Urinary bladder (tissue), 4 donors: Measurements from ENCODE around the gene PICK1. TPM values are rescaled to one million over a fixed set of nuclear protein-coding genes. Genes with fewer than 3 reads are reported as not detected.

Experiments
- DNase-seq: peaks from one replicate; pipeline ENCODE4 v3.0.0-alpha.2; 2015; ENCODE audit errors: extremely low spot score
- H3K27ac ChIP-seq: one replicate; pipeline ENCODE4 v1.5.1; 2013; ENCODE audit warnings: low read depth, mild to moderate bottlenecking, moderate library complexity
- H3K36me3 ChIP-seq: one replicate; pipeline ENCODE4 v1.6.1; 2013; ENCODE audit warnings: mild to moderate bottlenecking, moderate library complexity; ENCODE audit not compliant: insufficient read depth
- H3K4me1 ChIP-seq: one replicate; pipeline ENCODE4 v1.6.1; 2013; ENCODE audit warnings: mild to moderate bottlenecking, moderate library complexity; ENCODE audit not compliant: insufficient read depth
- H3K4me3 ChIP-seq: one replicate; pipeline ENCODE4 v1.5.1; 2013; ENCODE audit warnings: low read depth, low read length
- WGBS: extraction: QIAGEN DNeasy Blood & Tissue Kit; methylation state at CpG from one replicate; pipeline ENCODE4 v1.1.7; 2013; 5-methylcytosine and 5-hydroxymethylcytosine counted together
- polyA plus RNA-seq: library from polyadenylated mRNA; stranded (reverse); fragments of 200-250 nt; gene quantifications from one replicate; pipeline ENCODE4 v1.2.3, GENCODE V29; 2013
- total RNA-seq: library from RNA; depleted of rRNA; stranded (reverse); fragments of >200 nt; gene quantifications from one replicate; pipeline ENCODE4 v1.2.3, GENCODE V29; 2014
- donor health status: healthy with polysubstance abuse.
- donor health status: healthy.

PICK1 gene
- total and polyA plus RNA-seq, 2 donors: 13.7 to 19.4 TPM

- WGBS: 51% methylated on average over 11 of the region's 11 CpGs
- no peaks in the 10 kb centered on the region for H3K36me3 ChIP-seq
- DNase-seq: no peak
- no peak overlapping the region for H3K27ac ChIP-seq
- H3K4me1 ChIP-seq: no peaks in the 10 kb centered on the region
- H3K4me3 ChIP-seq: no peak overlapping the region
These were observed 23.3 kb downstream of the PICK1 start for GRCh38 chr22:38080474-38080849.

GRCh38 chr22:38080850-38081635, 23.8 kb downstream of the PICK1 start:
- no peak overlapping the region for H3K27ac ChIP-seq
- H3K36me3 ChIP-seq: no peaks in the 10 kb centered on the region
- WGBS: 3% methylated on average over 110 of the region's 110 CpGs
- peak overlapping the region; percentile 33 for H3K4me3 ChIP-seq
- DNase-seq: no peak
- H3K4me1 ChIP-seq: no peaks in the 10 kb centered on the region

GRCh38 chr22:38081636-38081940, 24.4 kb downstream of the PICK1 start:
- Histone ChIP-seq H3K4me1 (no peaks in the 10 kb centered on the region), H3K27ac (no peak overlapping the region), H3K36me3 (no peaks in the 10 kb centered on the region), H3K4me3 (peak overlapping the region; percentile 33)
- whole genome bisulfite sequencing: 10% methylated on average over 17 of the region's 17 CpGs
- no peak for DNase-seq

GRCh38 chr22:38081941-38082828, 25.0 kb downstream of the PICK1 start:
- 26% methylated on average over 52 of the region's 52 CpGs for WGBS
- no peak overlapping the region for H3K4me3 ChIP-seq
- H3K36me3 ChIP-seq: no peaks in the 10 kb centered on the region
- H3K27ac ChIP-seq: no peak overlapping the region
- no peak for DNase-seq
- H3K4me1 ChIP-seq: no peaks in the 10 kb centered on the region

- 84% methylated on average over 24 of the region's 24 CpGs for WGBS
- H3K4me1 ChIP-seq: no peaks in the 10 kb centered on the region
- no peak overlapping the region for H3K4me3 ChIP-seq
- no peak for DNase-seq
- H3K36me3 ChIP-seq: no peaks in the 10 kb centered on the region
- H3K27ac ChIP-seq: no peak overlapping the region
These were observed 25.9 kb downstream of the PICK1 start for GRCh38 chr22:38082986-38083710.

GRCh38 chr22:38083931-38084631, 26.9 kb downstream of the PICK1 start, which contains the start of gene SLC16A8:
Gene SLC16A8 (minus strand): TSS chr22:38084184. CDS start chr22:38082873, 1,311 bp downstream.
- Histone ChIP-seq H3K4me3 (no peak within 1 kb of the TSS), H3K4me1 (peaks cover 3% of the 10 kb centered on the region), H3K36me3 (no peaks in the 10 kb centered on the region), H3K27ac (no peak within 1 kb of the TSS)
- WGBS: 74% methylated on average over 16 of the region's 16 CpGs
- DNase-seq: no peak

- no peak for DNase-seq
- Histone ChIP-seq H3K4me1 (peaks cover 3% of the 10 kb centered on the region), H3K27ac (no peak overlapping the region), H3K36me3 (no peaks in the 10 kb centered on the region), H3K4me3 (no peak overlapping the region)
- 94% methylated on average over 12 of the region's 12 CpGs for WGBS
These were observed 27.9 kb downstream of the PICK1 start for GRCh38 chr22:38085056-38085455.

GRCh38 chr22:38085501-38085900, 28.3 kb downstream of the PICK1 start:
- Histone ChIP-seq H3K27ac (no peak overlapping the region), H3K4me3 (no peak overlapping the region), H3K4me1 (peaks cover 3% of the 10 kb centered on the region), H3K36me3 (no peaks in the 10 kb centered on the region)
- no peak for DNase-seq
- 82% methylated on average over 5 of the region's 5 CpGs for WGBS

- no peak for DNase-seq
- no peak overlapping the region for H3K27ac ChIP-seq
- WGBS: 89% methylated on average over 25 of the region's 25 CpGs
- H3K36me3 ChIP-seq: no peaks in the 10 kb centered on the region
- H3K4me1 ChIP-seq: peaks cover 3% of the 10 kb centered on the region
- no peak overlapping the region for H3K4me3 ChIP-seq
These were observed 29.0 kb downstream of the PICK1 start for GRCh38 chr22:38086001-38086845.

- WGBS: 91% methylated on average over 13 of the region's 13 CpGs
- no peak for DNase-seq
- Histone ChIP-seq H3K27ac (no peak overlapping the region), H3K36me3 (no peaks in the 10 kb centered on the region), H3K4me1 (peaks cover 3% of the 10 kb centered on the region), H3K4me3 (no peak overlapping the region)
These were observed 29.7 kb downstream of the PICK1 start for GRCh38 chr22:38086942-38087341.

- Histone ChIP-seq H3K4me3 (no peak overlapping the region), H3K36me3 (no peaks in the 10 kb centered on the region), H3K4me1 (peaks cover 3% of the 10 kb centered on the region), H3K27ac (no peak overlapping the region)
- WGBS: 92% methylated on average over 12 of the region's 12 CpGs
- DNase-seq: no peak
These were observed 30.7 kb downstream of the PICK1 start for GRCh38 chr22:38087855-38088254.

- no peaks in the 10 kb centered on the region for H3K36me3 ChIP-seq
- no peak for DNase-seq
- H3K27ac ChIP-seq: no peak overlapping the region
- peaks cover 3% of the 10 kb centered on the region for H3K4me1 ChIP-seq
- peak overlapping the region; percentile 20 for H3K4me3 ChIP-seq
- 17% methylated on average over 84 of the region's 85 CpGs for WGBS
These were observed 31.6 kb downstream of the PICK1 start for GRCh38 chr22:38088629-38089473.
